ENCODE results near the gene SNCA.

The SNCA gene

DNA sequence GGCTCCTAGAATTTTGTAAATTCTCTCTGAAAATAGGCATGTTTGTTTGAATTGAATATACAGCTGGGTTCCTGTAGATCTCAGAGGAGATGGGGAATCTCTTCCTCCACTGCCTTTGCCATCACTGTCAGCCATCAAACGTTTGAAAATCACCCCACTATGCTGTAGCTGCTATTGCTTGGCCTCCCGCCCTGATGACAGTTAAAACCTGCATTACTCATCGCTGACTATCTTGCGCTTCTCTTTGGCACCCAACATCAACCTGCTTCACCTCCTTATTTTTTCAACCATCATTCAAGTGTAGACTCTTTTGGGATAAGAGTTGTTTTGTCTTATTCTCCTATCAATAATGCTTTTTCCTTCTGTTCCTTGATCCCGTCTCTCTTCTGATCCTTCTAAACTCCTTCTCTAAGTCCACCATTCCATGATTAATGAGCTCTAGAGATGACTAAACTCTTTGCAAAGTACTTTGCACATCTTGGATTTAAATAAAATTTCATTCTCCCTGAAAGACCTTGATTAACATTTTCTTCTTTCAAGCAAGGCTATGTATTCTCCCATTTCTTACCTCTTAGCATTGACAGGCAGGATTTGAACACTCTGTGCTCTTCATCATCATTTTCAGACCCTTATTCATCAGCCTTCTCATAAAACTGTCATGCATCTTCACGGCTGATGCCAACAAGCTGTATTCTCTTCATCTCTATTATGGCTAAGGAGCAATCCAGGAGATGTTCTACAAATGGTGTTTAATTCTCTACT, 133.0 kb downstream of the SNCA start:
- DNase-seq, result no peak

DNA sequence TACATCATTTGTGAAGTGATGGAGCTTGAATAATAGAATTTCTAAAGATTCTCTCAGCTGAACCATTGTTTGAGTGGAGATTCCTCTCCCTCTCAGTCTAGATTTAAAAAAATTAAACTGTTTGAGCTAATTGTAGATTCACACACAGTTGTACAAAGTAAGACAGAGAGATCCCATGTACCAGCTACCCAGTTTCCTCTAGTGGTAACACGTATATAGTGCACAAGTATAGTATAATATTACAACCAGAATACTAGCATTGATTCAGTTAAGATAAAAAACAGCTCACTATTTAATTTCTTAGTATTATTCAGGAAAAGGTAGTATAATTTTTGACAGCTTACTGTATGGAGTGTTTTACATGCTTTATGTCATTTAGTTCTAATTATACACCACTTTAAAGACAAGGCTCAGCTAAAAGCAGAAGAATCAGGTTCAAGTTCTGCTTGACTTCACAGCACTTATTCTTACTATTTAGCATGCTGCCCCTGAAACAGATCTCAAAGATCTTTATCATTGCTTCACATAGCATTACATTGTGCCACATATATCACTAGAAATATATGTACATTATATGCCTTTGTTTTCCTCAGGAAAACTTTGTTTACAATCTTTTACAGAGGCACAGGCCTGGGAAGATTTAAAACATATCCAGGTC, 136.1 kb downstream of the SNCA start:
- no peak for DNase-seq

DNA sequence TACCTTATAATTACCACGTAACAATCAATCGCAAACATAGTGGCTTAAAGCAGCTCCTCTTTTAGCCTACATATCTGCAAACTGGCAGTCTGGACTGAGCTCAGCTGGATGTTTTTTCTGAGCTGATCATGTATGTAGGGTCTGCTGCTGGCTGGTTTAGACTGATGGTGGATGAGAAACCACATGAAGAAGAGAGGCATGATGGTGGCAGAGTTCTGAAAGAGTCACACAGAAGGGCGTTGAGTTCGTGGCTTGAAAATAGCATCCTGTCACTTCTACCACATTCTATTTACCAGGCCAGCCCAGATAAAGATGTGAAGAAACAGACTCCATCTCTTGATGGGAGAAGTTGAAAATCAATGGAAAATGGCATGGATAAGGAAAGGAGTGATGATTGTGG, 151.3 kb downstream of the SNCA start:
- no peak for DNase-seq

DNA sequence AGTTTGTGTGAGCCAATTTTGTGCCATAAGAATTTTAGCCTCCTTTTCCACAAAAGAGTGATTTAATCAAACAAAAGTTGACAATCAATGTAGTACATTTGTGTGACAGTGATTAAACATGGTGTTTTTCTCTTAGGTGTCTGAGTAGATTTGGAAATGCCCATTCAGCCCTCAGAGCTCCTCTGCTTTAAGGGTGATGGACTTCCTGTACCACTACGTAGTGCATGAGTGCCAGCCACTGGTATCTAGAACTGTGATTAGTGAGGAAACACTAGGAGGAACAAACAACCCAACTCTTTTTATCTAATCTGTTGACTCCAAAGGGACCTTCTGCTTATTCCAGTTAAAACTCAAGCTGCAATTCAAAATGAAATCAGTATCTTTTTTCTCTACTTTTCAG, 151.7 kb downstream of the SNCA start:
- DNase-seq, result no peak

DNA sequence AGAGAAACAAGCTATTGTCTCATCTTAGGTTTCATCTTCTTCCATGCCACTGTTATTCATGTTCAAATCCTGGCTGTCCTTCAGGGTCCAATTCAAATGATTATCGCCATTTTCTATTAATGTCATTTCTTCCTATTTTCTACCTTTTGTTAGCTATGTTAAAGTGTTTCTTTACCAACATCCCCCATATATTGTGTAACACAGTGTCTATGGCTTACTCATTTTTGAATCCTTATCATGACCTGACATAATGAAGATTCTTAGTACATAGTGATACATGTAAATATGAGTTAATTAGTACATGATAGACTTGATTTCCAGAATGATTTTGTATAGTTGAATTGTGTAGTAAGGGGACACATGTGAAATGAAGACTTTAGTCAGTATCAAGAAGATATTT, 152.4 kb downstream of the SNCA start:
- DNase-seq, result no peak

DNA sequence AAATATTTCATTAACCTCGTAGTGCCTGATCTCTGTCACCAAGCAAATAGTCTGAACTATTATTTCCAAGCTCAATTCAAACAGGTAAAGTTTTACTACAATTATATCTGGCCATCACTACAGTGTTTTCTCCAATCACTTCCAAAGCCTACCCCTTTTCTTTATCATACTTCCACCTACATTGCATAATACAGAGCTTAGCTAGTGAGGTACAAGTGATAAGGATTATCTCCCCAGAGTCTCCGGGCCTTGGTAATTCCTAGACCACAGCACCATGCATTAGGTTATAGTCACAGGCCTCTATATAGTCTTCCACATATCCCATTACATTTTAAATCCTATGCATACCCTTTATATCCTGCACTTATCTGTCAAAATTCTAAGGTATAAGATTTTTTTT, 154.2 kb downstream of the SNCA start:
- no peak for DNase-seq

DNA sequence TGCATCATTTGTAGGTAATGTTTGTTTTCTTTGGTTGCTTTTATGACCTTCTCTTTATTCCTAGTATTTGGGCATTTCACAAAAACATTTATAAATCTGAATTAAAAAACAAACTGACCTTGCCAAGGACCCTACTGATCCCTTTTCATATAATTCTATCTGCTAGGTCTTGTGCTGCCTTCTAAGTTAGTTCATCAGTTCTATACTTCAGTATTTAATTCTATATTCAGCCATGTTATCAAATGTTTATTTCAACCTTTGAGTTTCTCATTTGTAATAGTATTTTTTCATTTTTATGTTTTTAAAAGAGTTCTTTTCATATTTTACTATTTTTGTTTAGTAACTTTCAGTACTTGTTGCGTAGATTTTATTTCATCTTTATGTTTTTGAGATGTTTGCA, 155.3 kb downstream of the SNCA start:
- no peak for DNase-seq

DNA sequence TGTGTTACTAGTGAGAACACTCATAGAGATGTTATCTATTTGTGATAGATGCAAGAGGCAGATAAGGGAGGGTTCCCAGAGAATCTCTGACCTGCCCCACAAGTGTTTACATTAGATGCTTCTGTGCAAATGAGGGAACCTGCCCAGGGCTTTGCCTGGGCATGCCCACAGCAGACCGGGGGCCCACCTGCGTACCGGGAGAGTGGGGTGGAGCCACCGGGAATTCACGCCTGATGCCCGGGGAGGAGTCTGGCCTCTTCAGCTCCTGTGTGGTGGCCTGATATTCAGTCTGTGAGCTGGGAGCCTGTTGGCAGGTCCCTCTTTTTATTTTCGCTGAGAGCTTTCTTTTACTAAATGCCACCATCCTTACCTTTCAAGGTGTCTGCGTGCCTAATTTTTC, 155.7 kb downstream of the SNCA start:
- no peak for DNase-seq

DNA sequence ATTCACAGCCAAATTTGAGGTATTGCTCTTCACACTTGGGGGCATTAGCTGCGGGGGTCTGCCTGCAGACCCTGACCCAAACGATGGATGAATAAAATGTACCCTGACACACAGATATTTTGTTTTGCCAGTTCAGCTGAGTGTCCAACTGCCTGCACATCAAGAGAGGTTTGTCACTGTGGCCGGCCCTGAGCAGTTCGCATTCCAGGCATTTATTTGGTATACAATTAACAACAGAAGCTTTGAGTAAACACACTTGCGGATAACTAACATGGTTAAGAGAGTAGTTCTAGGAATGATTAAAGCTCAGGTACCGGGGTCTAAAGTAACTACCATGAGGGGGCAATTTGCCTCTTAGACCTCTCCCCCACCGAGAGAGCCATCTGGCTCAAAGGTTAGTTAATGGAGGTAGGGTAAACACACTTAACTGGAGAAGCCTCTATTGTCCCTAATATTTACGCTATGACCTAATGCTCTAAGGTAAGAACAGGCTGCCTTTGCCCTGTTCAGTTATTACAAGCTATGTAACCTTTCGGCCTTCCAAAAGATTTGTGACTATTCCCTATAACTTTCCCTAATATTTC, 162.0 kb downstream of the SNCA start:
- DNase-seq, result no peak
